ENCODE results near the gene SLC9B2.

The SLC9B2 gene, protein sequence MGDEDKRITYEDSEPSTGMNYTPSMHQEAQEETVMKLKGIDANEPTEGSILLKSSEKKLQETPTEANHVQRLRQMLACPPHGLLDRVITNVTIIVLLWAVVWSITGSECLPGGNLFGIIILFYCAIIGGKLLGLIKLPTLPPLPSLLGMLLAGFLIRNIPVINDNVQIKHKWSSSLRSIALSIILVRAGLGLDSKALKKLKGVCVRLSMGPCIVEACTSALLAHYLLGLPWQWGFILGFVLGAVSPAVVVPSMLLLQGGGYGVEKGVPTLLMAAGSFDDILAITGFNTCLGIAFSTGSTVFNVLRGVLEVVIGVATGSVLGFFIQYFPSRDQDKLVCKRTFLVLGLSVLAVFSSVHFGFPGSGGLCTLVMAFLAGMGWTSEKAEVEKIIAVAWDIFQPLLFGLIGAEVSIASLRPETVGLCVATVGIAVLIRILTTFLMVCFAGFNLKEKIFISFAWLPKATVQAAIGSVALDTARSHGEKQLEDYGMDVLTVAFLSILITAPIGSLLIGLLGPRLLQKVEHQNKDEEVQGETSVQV
- 14.5 to 31.2 (median 16.7) reads per million in 4 experiments for total RNA-seq

DNA sequence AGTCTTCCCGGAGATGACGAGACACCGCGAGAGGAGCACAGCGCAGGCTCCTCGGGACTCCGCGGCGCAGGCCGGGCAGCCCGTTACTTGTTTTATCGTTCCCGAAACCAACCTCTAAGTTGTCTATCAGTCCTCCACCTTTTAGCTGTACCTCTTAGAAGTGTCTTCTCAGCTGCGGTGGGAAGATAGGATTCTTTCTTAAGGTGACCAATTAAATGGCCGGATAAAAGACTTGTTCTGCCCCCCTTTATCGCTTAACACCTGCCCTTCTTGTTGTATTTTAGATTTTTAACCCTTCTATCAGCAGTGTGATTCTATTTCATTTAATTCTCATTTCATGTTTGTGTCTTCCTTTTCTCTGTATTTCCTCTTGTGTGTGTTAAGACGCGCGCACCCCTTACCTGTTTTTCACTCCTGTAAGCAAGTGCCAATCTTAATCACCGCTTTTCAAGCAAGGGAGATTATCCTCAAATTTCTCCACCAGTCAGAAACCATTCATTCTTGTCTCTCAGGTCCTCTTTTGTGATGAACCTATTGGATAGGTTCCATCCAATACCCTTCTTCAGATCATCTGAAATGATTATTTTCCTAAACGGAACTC, at the start of gene SLC9B2:
TSS of gene SLC9B2 (minus strand) at position 15 of the 601 bp plus-strand sequence. CDS start 9,211 bp downstream, outside the sequence.
- DNase-seq: no peak

DNA sequence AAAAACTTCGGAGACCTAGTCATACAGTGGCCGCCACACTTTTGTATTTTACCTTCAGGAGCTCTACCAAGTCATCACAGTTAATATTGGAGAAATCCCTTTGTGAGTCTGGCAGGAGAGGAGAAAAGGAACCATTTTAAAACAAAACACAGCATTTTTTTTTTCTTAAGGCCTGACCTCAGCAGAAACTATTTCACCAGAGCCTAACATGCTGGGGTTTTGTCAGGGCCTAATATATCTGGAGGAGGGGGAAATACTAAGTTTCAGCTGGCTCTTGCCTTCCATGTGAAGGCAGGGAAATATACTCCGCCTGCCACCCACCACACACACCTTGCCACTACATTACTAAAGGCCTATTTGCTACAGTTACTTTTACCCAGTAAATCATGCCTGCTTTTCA, 49.6 kb upstream of the SLC9B2 start:
- no peak for DNase-seq

DNA sequence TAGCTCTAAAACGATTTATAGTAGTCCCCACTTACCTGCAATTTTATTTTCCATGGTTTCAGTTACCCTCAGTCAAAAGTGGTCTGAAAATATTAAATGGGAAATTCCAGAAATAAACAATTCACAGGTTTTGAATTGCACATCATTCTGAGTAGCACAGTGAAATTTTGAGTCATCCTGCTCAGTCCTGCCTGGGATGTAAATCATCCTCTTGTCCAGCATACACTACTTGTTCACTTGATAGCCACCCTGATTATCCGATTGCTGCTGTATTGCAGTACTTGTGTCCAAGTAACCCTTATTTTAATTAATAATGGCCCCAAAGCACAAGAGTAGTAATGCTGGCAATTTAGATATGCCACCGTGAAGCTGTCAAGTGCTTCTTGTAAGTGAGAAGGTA, 46.6 kb upstream of the SLC9B2 start:
- no peak for DNase-seq

DNA sequence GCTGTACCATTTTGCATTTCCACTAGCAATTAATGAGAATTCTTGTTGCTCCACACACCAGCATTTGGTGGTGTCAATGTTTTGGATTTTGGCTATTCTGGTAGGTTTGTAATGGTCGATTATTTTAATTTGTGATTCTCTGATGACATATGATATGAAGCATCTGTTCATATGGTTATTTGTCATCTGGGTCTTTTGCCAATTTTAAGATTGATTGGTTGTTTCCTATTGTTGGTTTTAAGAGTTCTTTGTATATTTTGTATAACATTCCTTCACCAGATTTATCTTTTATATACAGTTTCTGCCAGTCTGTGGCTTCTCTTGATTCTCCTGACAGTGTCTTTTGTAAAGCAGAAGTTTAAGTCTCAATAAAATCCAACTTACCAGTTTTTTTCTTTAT, 41.6 kb upstream of the SLC9B2 start:
- no peak for DNase-seq

DNA sequence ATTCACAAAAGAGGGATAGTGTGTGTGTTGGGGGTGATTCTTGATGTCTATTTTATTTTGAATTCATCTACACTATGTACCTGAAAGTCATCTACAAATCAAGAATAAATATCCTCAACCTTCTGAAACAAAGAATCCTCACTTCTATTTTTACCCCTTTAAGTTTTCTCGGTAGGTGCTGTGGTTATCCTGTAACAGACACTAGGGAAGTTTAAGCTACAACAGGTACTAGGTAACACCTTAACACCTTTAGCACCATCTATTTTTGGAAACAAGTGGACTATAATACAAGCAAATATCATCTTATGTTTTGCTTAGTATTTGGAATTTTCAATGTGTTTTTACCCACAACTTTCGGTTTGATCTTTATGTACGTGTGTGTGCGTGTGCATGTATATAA, 35.0 kb upstream of the SLC9B2 start:
- no peak for DNase-seq

DNA sequence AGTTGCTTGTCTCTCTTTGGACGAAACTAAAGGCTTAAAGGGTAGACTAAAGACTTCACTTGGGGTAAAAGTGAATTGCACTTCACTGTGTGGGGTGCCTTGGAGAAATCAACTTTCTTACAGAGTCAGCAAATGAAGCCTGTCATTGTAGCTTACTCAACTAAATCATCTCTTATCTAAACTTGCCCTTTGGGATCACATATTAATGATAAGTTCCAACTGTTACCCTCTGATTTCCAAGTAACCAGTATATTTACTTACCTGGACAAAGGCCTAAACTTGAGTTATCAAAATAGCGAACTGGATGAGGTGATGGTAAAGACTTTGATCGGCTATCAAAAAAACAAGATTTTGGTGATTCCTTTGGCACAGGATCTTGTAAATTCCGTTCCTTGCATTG, 32.0 kb upstream of the SLC9B2 start:
- no peak for DNase-seq

DNA sequence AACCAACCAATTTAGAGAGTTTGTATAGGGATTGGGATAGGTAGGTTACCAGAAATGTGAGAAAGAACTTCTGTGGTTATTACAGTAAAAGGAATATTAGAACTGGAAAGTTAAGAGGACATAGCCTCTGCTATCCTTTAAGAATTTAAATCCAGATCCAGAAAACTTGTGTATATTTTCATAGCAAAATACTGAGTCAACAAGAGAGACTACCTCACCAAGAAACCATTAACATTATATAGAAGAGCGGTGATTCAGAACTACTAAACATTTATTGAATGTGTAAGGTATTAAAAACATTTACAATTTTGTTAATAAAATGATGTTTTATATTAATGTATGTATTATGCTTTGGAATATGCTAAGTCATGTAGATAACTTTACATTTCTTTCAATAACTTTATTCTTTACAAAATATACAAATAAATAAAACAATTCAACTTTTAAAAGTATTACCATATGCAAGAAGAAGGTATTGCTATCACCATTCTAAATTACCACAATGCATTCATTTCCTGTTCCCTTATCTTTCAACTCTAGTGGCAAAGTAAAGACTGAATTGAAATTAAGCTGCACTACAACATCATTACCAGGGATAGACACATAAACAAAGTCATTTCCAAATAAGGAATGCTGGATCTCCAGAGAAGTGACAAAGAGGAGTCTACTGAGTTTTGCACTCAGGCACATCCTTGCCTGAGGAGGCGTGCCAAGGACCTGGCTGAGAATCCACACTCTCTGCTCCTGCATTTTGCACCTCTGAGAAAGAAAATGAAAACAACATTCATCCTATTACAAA, 29.2 kb upstream of the SLC9B2 start:
- no peak for DNase-seq

DNA sequence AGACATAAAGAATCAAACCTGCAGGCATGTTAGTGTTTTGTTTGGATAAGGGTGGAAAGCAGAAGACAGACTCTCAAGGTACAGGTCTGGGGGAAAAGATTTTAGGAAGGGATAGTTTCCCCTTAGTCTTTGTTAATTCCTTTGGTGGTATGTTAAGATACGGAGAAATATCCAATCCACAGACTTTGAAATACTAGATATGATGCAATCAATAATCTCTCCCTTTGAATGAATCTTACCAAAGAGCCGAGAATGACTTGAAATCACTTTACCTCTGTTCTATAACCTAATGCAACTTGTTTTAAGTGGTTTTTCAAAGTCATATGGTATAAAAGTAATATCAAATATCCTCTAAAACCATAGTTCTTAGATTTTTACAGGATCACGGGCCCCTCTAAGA, 28.3 kb upstream of the SLC9B2 start:
- no peak for DNase-seq

DNA sequence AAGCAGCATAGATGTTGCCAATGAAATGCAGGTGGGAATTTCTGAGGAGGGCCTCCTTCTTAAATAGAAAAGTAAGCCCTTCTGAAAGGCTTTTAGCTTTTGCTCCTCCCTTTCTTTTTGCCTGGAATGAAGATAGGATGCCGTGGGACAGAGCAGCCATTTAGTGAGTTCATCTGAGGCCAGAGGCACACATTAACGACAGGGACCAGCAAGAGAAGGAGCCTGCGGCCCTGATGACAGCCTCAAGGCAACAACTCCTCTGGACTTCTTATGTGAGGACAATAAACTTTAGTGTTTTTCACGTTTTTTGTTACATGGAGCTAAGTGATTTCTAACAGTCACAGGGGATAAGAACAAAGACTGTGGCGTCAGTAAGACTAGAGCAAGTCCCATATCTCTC, 24.1 kb upstream of the SLC9B2 start:
- DNase-seq: no peak

DNA sequence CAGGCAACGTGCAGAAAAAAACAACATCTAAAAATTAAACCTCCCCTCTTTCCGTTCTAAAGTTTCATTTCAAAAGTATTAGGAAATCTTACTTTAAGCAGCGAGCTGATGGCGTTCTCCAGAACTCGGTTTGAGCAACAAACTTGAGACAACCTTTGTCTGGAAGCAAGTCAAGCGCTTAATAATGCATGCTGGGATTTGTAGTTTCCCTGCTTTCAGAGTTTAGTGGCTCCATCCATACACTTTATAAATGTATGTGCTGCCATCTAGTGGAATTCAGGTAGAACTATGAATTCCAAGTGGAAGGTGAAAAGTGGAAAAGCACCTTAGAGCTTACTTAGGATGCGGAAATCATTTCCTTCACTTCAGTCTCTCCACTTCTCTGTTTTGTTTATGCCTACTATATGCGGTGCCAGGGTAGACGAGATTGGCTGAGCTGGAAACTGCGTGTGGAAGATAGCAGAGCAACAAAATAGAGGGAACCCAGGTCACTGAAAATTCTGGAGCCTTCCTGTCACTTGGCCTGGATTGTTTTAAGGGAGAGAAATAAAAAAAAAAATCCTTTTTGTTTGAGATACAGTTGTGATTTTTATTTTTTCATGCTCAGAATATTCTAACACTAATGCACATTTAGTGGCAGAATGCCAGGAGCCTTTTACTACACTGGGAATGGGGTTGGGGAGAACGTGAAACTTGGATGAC, 23.3 kb upstream of the SLC9B2 start, which contains the start of gene BDH2:
TSS of gene BDH2 (minus strand) at position 144 of the 702 bp plus-strand sequence. CDS start 3,580 bp downstream, outside the sequence.
- DNase-seq: peak; percentile 1

DNA sequence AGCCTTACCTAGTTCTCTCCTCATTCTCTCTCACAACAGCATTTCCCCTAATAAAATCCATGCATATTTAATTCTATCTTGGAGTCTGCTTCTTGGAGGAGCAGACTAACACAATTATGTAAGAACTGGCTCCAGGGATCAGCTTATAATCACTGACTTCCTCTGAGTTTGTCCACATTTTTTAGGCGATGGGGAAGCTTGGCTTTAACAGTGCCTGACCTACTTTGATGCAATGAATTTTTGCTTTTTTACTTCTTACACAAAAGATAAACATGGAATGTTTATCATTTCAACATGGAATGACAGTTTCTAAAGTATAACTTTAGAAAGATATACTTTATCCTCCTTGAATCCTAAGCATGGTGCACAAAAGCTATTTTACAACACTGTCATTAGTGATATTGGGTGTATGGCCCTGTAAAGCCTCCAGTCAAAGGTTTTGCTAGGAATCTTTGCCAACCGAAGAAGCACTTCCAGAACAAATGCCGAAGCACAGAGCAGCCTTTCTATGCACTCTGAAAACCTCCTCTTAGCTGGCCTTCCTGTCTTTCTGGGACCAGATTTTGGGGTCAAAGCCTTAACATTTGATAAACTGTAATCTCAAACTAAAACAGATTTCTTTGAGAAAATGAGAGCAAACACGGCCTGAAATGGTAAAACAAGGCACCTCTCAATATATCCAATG, 22.3 kb upstream of the SLC9B2 start:
- no peak for DNase-seq

DNA sequence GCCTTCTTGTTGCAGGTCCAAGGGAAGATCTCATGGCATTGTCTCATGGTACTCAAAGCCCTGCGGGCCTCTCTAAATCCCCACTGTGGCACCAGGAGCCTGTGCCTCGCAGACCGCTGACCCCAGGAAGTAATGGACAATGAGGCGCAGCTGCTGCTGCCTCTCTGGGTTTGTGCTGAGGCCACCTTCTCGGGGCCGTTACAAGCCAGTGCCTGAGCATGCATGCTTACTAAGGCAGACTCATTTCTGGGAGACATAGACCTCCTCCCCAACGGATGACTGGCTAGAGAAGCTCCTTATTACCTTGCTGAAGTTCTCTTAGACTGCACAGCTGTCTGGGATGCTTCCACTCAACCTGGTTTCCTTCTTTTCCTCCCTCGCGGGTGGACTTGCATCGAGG, 21.8 kb upstream of the SLC9B2 start:
- no peak for DNase-seq

DNA sequence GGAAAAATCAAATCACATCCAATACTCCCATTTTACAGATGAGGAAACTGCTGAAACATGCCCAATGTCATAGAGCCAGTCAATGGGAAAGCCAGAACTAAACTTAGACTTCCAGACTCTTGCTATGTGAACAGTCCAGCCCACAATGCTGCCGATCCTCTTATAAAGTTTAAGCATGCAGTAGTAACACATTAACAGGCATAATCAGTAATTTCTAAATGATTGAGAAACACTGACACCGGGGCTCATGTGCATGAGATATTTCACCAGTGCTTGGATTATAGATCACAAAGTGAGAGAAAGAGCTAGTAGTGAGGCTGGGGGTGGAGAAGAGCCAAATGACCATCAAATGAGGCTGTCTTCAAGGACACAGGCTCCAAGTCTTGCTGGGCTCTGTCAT, 20.6 kb upstream of the SLC9B2 start:
- no peak for DNase-seq

DNA sequence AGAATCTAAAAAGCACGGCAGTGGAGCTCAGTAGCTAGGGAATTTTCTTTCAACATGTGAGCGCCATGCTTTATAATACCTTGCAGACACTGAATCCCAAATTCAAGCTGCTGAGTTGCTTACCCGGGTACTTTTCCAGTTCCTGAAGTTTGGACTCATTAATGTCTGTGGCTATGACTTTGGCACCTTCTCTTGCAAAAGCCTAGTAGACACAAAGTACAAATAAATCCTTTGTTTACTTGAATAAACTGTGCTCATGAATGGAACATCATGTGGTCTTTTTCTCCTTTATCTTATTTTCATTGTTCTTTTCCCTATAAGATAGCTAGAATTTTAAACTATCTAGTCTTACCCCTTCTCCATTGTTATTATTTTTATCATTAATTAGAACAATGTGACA, 18.5 kb upstream of the SLC9B2 start:
- no peak for DNase-seq

DNA sequence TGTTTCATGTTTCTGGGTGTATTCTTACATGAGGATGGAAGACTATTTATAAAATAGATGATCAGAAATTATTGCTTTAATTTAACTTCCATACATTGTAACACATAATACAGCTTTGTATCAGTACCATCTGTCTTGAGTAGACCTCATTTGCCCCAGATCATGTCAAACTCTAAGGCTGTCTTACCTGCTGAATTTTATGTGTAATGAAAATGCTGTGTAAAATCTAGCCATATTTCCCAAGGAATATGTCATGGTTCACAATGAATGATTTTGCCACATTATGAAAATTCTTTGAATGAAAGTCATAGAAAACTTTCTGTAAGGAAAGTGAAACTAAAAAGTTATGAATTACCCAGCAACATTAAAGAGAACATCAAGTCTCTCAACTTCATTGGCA, 15.7 kb upstream of the SLC9B2 start:
- no peak for DNase-seq

DNA sequence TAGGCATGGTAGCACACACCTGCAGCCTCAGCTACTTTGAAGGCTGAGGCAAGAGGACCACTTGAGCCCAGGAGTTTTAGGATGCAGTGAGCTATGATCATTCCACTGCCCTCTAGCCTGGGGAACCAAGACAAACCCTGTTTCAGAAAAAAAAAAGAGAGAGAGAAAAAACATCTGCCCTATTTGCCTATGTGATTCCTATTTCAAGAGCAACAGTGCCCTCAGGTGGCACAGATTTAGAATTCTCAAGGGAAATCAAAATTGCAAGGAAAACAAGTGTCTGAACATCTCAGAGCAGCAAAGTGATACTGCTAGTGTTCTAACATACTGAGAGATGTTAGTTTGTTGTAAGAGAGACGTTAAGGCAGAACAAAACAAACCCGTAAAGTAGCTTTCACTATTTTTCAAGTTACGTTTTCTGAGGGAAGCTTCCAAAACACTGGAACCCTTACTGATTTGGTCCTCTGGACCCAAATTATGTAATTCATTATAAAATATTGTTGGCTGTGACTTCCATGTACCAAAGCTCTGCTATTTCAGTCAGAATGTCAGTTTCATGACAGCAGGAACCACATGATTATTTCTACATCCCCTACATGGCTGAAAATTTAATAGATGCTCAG, 15.2 kb upstream of the SLC9B2 start:
- no peak for DNase-seq

DNA sequence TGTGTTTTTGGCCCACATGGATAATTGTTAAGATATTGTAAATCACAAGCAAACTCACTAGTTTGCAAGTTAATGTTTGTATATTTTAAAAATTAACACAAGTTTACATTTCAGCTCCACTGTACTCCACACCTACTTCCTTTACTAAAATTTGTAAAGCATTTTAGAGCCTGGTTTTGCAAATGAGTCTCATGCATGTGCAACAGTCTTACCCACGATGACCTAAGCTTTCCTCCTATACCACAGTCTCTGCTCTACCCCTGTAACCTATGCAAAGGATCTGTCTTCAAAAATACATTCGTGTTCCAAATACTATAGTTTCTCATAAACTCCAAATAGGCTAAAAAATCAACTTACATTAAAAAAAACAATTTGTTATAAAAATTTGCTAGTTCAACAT, 12.9 kb upstream of the SLC9B2 start:
- DNase-seq: no peak

DNA sequence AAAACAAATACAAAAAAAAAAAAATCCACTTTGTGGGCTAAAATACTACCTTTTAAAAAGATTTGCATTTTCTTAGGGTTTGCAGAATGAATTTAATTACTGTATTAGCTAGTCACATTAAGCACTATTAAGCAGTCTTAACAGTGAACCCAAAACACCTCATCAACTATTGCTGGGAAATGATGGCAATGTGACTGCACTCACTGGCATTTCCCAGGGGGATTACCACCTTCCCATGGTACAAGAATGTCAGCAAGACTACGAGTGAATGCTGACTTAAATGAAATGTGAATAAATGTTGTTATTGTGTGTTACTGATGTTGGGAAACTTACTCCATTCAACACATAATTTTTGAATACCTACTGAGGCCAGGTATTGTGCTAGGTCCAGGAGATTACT, 10.0 kb upstream of the SLC9B2 start:
- DNase-seq: no peak

DNA sequence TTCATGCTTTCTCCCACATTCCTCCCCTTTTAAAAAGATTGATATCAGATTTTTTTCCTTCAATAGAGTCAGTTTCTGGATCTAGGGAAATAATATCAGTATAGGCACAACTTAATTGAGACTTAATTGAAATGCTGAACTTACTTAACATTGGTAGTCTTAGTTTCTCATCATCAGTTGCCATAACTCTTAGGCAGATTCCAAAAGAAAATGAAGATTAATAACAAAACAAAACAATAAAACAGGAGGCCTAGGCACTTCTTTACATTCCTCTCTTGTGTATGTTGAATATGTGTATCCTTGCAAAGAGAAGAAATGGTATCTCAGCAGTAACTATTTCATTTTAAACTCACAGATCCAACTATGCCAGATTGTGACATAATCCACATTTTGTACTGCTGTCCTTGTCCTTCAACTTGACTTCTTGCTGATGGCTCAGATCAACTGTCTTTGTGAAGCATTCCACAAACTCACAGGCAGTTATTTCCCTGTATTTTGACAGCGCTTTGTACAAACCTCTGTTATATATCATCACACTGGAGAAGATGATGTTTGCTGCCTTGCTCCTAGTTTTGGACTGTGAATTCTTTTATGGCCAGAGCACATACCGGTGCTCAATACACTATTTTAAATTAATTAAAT, 9.1 kb upstream of the SLC9B2 start:
- no peak for DNase-seq

DNA sequence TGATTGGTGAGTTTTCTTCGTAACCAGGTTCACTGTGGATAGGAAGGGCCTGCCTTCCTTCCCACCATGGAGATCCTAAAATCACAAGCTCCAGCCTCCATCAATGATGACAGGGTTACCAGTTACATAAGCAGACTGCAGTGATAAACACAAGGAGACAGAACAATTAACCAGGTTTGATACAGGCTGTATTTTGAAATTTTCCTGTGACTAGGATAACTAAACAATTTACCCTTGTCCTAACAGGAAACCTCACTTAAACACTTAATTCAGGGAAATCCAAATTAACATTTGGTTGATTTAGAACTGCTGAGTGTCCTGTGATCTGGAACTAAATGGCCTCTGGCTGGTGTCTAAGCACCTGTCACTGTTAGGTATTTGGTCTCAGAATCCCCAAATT, 3.1 kb upstream of the SLC9B2 start:
- no peak for DNase-seq
